HG03060 (cell line): ENCODE measurements around the gene BTAF1.

Source experiments
- ATAC-seq: cut with Tn5 transposase; IDR thresholded peaks from one replicate; pipeline ENCODE4 v1.9.1; 2021; ENCODE audit warnings: low read depth, moderate number of reproducible peaks; ENCODE audit not compliant: unreplicated experiment

BTAF1 gene

DNA sequence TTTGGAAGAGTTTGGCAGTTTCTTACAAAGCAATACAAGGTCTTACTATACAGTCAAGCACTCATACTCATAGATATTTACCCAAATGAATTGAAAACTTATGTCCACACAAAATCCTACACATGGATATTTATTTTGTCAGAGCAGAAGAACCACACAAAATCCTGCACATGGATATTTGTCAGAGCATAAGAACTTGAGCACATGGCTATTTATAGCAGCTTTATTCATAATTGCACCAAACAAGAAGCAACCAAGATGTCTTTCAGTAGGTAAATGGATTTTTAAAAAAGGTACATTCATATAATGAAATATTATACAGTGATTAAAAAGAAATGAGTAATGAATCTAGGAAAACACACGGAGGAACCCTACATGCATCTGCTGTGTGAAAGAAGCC is 115.4 kb downstream of the BTAF1 start:
- ATAC-seq, result no peak

DNA sequence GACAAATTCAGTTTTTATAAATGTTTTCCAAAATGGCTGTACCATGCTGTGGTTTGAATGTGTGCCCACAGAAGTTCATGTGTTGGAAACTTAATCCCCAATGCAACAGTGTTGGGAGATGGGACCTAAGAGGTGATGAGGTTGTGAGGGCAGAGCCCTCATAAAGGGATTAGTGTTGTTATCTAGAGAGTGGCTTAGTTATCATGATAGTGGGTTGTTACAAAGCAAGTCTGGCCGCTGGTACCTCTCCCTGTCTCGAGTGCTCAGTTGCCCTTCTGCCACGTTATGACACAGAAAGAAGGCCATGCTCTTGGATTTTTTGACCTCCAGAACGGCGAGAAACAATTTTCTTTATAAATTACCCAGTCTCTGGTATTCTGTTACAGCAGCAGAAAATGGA is 119.0 kb downstream of the BTAF1 start:
- no peak for ATAC-seq

DNA sequence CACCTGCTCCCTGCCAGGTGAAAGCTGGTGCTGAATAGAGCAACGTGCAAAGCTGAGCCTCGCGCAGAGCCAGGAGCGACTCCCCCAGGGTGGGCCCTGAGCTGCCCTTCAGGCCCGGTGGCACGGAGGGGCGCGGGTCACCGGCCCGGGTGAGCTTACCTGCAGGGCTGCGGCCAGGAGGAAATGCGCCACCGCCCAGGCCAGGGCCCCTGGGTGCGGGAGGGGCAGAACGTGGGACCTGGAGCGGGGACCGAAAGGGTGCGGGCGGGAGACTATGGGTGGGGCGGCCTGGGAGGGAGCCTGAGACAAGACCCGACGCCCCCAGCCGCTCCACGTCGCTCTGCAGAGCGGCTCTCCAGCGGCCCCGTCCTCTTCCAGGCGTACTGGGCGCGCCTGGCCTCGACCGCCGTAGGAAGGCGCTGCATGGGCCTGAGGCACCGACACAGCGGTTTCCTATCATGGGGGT is 122.1 kb downstream of the BTAF1 start:
- no peak for ATAC-seq

DNA sequence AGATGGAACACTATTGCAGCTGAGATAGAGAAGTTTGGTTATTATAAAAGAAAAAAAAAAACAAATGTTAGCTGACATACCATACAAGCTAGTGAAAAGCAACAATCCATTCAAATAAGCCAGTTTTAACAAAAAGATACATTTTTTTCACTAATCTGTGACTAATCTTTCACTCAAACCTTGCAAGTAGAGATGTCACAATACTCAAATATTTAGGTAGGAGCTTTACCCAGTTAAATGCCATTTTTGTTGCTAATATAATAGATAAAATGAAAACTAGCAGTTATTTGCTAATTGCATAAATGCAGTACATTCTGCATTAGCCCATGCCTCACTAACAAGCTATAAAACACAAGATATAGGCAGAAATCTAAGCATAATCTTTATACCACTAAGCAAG is 123.6 kb downstream of the BTAF1 start:
- ATAC-seq, result no peak

DNA sequence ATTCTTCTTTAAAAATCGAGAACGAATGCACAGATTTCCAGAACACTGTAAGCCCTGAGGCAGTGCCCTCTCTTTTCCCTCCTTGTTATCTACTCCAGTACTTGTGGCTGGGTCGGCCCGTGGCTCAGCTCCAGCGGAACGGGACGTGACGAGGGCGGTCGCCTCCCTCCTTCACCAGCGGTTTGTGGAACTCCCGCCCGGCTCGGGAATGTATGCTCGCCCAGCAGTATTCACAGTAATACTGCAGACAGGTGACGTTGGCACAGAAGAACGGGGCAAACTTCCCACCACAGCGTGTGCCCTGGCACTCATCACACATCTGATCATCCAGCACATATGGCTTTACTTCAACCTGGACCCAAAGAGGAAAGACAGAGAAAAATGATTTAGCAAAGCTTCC is 128.5 kb downstream of the BTAF1 start:
- ATAC-seq, result no peak

DNA sequence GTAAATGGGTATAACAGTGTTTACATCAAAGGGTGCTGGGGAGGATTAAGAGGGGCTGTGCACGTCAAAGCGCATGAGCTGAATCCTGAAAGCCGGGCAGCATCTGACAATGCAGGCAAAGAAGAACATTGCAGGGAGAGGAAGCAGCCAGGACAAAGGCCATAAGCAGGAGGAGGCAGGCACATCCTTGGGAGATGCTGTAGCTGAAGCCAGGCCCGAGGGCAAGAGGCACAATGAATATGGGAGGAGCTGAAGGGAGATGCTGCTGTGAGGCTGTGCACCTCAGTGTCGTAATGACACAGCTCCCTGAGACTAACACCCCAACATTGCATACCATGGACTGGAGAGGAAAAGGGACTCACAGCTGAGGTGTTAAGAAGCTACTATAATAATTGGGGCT is 129.2 kb downstream of the BTAF1 start:
- ATAC-seq, result no peak

DNA sequence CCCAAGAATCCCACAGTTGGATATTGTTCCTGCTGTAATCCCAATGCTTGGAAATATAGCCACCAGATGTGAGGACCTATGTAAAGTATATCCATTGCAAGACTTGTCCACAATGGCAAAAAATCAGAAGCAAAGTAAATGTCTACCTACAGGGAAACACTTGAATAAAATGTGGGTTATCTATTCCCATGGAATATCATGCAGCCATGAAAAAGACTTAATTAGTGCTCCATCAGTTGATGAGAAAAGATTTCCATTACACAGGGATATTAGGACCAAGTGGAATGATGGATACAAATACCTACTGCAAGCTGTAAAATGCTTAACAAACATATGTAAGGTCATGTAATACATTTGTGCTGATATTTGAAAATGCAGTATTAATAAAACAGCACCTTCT is 131.2 kb downstream of the BTAF1 start:
- ATAC-seq, result no peak

DNA sequence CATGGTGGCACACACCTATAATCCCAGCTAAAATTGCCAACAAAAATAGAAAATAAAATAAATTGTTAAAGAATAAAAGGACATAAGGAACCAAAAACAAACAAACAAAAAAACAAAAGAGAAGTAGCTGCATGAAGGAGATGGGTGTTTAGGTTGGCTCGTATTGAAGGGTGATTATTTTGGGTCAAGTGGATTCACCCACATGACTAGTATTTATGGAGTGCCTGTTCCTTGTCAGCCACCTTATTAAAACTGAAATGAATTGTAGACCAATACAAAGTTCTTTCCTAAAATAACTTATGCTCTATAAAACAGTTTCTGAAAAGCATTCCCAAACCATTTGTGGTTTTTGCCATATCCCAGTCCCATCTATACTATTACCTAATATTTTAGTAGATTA is 138.7 kb downstream of the BTAF1 start:
- ATAC-seq, result no peak

DNA sequence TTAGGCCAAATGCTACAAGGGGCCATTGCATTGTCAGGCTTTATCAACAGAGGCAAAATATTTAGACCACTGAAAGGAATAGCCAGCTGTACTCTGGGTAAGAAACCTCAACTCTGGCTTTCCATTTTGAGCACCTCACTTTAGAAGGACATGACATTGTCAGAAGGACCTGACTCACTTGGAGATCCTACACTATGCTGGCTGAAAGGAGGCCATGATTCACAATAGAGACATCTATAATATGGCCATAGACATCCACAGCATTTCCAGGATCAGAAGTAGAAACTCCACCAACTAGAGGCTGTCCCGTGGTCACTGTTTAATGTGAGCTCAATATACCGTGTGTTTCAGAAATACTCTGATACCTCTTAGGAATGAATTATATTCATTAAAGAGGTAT is 140.9 kb downstream of the BTAF1 start:
- ATAC-seq, result no peak

DNA sequence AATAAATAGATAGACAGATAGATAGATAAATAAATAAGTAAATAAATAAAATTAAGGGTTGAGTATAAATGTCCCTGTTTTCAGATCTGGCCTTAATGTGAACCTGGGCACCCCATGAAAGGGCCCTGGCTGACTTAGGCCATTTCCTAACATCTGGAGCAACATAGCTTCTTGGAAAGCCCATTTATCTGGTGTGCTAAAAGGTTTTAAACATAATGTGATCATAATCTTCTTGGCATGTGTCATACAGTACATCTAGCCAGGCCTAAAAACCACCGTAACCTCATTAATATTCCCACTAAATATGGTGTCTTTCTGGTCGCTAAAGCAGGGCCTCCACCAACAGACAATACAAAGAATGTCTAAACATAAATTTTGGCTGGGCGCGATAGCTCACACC is 142.8 kb downstream of the BTAF1 start:
- no peak for ATAC-seq

DNA sequence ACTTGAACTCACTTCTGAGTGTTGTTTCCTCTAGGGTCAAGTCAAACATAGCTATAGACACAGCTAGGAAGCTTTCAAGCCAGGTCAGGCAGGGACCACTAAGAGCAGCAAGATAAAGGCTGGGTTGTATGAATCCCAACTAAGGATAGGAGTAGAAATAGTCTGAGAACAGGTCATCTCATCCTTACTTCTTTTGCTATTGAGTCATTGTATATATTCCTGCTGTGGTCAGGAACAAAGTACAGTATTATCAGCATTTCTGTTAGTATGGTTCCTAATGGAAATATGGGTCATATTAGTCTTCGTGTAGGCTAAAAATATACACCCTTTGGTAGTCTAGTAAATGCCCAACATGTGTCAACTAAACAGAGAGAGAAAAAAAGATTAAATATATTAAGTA is 145.3 kb downstream of the BTAF1 start:
- ATAC-seq, result no peak

DNA sequence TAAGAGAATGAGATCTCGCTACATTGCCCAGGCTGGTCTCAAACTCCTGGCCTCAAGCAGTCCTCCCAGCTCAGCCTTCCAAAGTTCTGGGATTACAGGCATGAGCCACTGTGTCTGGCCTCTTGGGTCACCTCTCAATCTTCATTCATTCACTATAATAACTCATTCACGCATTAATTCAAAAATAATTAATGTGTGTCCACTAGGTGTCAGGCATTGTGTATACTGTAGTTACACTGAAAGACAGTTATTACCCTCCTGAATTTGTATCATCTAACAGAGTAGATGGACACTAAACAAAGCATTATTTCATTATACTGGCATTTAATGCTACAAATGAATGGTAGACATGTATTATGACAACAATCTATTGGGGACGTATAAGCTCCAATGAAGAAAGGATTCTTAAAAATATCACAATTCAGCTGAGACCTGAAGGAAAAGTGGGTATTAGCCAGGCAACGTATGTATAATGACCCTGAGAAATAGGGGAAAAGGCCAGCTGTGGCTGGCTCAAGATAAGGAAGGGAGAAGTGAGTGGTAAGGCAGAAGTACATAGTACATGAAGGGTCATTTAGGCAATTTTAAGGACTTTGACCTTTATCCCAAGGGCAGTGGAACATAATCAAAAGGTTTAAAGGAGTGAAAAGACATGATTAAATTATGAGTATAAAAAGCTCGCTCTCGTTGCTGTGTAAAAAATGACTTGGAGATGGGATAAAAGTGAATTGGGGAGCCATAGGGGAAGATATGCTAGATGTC is 150.7 kb downstream of the BTAF1 start:
- no peak for ATAC-seq

DNA sequence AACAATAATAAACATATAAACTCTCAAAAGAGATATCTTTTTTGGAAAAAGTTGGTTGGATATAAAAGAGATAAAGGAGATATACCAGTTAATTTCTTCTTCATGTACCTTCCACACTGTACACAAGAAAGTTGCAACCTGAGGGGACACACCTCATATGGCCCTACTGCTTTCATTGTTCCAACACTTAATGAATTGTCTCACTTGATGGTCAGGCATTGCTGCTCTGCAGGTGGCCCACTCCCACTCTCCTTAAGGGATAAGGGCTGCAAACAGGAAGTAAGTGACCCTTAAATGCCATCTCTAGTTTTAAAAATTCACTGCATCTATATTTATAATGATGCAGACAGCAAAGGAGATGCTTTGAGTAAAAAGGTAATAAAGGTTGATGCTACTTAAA is 152.3 kb downstream of the BTAF1 start:
- no peak for ATAC-seq

DNA sequence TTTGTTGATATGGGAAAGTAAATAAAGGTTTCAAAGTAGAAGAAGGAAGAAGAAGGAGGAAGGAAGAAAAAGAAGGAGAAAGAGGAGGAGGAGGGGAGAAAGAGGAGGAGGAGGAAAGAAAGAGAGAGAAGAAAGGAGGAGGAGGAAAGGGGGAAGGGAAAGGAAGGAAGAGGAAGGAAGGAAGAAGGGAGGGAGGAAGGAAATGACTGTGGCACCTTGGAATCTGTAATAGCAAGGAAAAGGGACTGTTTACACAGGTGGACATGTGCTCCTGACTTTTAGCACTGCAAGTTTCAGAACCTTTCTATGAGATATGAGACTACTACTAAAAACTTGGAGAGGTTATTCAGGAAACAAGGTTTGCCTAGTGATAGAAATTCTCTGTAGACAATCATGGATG is 153.2 kb downstream of the BTAF1 start:
- no peak for ATAC-seq

DNA sequence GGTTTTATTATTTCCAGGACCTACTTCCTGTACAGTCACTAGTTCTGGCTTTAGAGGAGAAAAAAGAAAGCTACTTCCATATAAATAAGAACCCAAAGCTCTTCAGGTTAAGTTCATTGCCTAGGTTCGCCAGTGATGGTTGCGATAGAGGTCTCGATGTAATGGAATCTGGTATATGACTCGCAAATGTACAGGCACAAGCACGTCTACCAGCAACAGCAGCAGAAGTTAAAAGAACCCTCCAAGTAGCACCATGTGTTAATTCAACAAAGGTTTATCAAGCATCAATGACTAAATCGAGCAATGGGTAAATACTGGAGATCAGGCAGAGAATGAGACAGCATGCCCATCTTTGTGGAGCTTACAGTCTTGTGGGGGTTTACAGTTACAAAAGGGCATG is 155.4 kb downstream of the BTAF1 start:
- no peak for ATAC-seq
